Measurements from ENCODE around the gene OR4F16.
"Not testable (repeated sequence)": the region's sequence is repeated elsewhere in the genome, so short reads cannot be mapped to it uniquely, and the experiment has no call there.

OR4F16 gene

GRCh38 chr1:686554-686953, at the start of gene OR4F16:
OR4F16 (minus strand) TSS chr1:686654; CDS start chr1:686654, 0 bp downstream.
- not testable (repeated sequence) for DNase-seq

- not testable (repeated sequence) for DNase-seq
These were observed 47.2 kb upstream of the OR4F16 start for GRCh38 chr1:733649-734048.

- DNase-seq, result not testable (repeated sequence)
These were observed 40.6 kb upstream of the OR4F16 start for GRCh38 chr1:727040-727439.

Measured in NCI-H1092 treated with DMSO at 0.1 percent for 48 hours (cell line).